ENCODE results near the gene ZSWIM3.
"Not testable (repeated sequence)": the region's sequence is repeated elsewhere in the genome, so short reads cannot be mapped to it uniquely, and the experiment has no call there.

DNA sequence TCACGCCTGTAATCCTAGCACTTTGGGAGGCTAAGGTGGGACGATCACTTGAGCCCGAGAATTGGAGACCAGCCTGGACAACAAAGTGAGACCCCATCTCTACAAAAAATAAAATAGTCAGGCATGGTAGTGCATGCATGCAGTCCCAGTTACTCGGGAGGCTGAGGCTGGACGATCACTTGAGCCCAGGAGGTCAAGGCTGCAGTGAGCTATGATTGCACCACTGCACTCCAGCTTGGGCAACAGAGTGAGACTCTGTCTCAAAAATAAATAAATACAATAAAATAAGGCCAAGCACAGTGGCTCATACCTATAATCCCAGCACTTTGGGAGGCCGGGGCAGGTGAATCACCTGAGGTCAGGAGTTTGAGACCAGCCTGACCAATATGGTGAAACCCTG, 43.9 kb downstream of the ZSWIM3 start:
- not testable (repeated sequence) for TF ChIP-seq CTCF, POLR2A (IDR thresholded peaks at IDR 0.05)
